Epidermal melanocyte (primary cell): Measurements from ENCODE around the gene TRPV3.

Experiments
- DNase-seq: peaks from one replicate; pipeline ENCODE4 v3.0.0; 2011; ENCODE audit warnings: low spot score; ENCODE audit not compliant: insufficient read length

Gene TRPV3

DNA sequence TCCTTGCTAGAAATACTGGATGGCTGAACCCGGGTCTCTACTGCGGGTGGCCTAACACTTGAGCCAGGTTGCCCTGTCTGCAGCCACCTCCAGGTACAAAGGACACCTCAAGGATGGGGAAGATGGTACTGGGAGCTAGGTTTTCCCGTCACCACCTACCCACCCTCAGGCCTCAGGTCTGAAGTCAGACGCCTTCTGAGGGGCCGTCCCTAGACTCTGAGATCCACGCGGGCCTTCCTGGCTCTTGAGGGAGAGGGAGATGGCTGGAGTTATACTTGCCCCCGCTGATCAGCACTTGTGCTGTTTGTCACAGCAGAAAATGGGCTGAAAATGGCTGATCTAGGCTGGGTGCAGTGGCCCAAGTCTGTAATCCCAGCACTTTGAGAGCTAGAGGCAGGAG, 10.6 kb downstream of the TRPV3 start:
- no peak for DNase-seq

DNA sequence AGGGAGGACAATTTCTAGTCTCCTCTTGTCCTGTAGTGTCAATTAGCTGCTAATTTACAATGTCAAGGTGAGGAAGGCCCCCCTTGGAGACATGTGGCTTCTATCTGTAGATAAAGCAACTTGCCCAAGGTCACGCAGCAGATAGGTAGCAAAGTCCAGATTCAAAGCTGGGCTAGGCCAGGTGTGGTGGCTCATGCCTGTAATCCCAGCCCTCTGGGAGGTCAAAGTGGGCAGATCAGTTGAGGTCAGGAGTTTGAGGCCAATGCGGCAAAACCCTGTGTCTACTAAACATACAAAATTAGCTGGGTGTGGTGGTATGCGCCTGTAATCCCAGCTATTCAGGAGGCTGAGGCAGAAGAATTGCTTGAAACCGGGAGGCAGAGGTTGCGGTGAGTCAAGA, 11.1 kb downstream of the TRPV3 start:
- DNase-seq = no peak

DNA sequence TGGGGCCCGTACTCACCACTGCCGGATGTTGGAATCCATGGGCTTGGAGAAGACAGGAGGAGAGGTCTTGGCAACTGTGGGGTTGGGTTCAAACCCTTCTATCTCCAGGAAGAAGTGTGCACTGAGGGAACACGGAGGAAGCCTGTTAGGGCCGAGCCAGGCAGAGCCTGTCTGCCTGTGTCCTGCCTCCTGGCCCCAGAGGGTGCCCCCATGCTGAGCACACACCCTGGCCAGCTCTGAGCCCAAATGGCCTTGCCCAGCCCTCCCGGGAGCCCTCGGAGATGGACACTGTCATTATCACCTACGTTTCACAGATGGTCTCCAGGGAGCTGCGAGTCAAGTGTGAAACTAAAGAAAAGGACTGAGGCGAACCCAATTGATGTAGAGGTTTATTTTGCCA, 12.5 kb downstream of the TRPV3 start:
- no peak for DNase-seq

DNA sequence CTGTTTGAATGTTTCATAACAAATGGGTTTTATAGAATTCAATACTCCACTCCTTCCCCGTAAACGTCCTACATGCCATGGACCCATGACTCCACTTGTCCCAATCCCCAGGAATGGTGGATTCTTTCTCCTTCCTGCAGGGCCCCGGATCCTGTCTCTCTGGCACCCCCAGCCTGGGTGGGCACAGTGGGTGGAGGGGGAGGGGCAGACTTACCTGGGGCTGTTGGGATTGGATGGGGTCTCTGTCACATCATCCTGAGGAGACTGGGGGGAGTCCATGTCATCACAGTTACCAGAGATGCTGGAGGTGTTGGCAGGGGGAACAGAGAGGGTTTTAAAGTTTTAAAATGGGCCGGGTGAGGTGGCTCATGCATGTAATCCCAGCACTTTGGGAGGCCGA, 13.2 kb downstream of the TRPV3 start:
- DNase-seq = no peak

DNA sequence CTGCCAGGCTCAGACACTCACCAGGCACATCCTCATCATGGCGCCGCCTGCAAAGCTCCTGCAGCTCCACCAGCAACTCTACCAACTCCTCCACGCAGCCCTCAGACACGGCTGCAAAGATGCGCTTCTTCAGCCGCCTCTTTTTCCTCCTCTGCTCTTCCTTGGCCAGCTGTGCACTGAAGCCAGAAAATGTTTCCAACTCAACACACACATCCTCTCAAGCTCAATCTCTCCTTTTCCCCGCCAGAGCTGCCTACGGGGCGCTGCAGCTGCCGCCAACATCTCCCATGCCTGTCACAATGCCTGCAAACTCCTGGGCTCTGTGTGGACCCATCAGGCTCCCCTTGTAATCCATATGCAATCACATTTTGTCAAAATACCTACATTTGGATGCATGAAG, 14.2 kb downstream of the TRPV3 start:
- DNase-seq = no peak

DNA sequence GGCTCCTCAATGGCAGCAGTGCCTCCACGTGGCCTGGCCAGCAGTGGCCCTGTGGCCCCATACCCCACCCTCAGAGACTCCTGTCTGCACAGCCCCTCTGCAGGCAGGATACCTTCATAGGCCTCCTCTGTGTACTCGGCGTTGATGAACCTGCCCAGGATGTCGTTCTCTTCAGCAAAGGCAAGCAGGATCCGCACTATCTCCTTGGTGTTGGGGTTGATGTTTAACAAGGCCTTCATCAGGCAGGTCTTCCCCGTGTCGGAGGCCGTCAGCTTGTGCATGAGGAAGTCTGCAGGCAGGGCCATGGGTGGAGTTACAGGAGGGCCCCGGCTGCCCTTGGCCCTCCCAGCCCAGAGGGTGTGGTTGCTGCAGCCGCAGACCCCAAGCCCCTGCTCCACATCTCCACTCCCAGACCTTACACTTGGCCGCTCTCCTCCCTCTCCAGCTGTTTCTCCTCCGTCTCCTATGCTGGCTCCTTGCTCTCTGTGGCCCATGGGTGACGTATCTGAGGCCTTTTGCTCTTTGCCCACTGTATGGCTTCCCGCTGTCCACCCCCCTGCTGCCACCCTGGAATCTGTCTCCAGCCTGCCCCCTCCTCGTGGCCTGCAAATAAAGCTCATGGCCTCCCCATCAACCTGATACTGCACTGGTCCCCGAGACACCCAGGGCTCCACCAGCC, 15.1 kb downstream of the TRPV3 start:
- no peak for DNase-seq

DNA sequence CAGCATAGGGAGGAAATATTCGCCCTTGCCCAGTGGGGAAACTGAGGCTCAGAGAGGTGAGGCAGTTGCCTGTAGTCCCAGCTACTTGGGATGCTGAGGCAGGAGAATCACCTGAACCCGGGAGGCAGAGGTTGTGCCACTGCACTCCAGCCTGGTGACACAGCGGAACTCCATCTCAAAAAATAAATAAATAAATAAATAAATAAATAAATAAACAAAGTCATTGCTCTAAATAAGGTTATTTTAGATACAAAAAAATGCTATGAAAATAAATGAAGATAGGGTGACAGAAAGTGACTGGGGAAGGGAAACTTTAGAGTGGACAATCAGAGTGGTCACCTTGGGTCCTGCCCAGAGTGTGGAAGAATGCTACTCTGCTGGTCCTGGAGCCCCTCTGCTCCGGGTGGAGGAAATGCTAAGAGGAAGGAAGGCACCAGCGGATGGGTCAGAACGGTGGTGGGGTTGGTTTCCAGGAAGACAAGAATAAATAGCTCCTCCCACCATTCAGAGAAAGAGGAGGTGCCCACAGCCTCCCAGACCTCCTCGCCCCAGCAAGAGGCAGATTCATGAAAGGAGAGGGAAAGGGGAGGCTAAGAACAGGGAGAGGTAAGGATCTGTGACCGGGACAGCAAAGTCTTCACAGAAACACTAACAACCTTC, 17.6 kb downstream of the TRPV3 start:
- DNase-seq = no peak

DNA sequence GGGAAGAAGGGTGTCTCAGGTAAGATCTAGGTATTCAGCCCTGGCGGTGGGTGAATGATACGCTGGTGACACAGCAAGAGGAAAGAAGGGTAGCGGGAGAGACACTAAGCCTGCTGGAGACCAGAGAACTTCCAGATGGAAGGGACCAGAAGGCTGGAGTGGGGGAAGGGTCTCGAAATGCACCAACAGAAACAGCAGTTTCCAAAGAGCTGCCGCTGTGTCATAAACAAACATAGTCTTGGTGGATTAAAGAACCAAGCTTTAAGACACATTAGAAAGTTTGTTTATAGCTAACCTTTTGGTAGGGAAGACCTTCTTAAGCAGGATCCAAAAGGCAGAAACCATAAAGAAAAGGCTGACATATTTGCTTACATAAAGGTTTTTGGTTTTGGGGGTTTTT, 20.9 kb downstream of the TRPV3 start:
- DNase-seq = no peak

DNA sequence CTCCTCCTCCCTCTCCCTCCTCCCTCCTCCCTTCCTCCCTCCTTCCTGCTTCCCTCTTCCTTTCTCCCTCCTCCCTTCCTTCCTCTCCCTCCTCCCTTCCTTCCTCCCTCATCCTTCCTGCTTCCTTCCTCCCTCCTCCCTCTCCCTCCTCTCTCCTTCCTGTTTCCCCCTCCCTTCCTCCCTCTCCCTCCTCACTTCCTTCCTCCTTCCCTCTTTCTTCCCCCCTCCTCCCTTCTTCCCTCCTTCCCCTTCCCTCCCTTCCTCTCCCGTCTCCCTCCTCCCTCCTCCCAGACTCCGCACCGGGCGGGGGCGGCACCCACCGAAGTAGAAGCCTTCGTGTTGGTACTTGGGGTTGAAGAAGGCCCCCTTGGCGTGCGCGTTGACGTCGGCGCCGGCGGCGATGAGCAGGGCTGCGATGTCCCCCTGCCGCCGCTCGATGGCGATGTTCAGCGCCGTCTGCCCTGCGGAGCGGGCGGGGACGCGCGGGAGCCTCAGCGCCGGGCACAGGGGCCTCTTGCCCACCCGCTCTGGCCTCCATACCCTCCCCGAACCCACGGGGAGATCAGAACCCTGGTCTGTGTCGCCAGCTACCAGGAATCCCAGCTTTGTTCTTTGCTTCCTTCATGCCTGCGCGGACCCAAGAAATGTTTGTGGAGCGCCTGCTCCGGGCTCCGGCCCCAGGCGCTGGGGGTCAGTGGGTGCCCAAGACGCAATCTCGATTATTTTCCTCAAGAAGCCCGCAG, 22.2 kb downstream of the TRPV3 start:
- DNase-seq = peak; percentile 61

DNA sequence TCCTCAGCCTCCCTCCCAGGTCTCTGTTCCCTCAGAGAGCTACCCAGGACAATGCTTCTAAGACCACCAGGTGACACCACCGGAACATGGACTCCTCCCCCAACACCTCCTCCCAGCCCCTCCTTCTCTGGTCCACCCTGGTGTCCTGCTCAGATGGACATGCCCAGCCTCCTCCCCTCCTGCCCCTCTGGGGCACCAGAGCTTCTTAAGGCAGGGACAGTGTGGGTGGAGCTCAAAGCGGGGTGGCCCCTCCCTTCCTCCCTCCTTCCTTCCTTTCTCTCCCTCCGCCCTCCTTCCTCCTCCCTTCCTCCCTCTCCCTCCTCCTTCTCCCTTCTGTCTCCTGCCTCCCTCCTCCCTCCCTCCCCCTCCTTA, 22.7 kb downstream of the TRPV3 start:
- no peak for DNase-seq

DNA sequence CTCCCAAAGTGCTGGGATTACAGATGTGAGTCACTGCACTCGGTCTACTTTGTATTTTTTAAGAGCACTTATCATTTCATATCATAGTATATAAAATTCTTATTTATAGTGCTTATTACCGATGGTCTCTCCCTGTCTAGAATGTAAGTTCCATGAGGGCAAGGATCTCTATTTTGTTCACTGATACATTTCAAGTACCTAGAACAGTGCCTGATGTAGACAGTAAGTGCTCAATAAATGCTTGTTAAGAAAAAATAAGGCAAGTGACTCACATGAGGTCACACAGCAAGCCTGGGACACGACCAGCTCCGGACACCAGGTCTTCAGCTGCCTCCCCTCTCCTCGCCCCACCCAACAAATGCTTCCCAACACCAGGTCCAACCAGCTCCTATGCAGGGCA, 23.9 kb downstream of the TRPV3 start:
- no peak for DNase-seq

DNA sequence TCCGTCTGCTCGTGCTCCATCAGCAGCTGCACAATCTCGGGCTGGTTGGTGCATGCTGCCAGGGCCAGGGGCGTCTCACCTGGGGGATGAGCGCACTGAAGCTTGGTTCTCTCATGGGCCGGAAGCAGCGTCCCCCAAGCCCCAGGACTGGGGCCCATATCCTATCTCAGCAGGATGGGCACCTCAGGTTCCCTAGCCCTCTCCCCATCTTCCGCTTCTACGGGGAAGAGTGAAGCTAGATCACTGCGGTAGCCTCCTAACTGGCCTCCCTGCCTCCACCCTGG, 24.8 kb downstream of the TRPV3 start:
- no peak for DNase-seq

DNA sequence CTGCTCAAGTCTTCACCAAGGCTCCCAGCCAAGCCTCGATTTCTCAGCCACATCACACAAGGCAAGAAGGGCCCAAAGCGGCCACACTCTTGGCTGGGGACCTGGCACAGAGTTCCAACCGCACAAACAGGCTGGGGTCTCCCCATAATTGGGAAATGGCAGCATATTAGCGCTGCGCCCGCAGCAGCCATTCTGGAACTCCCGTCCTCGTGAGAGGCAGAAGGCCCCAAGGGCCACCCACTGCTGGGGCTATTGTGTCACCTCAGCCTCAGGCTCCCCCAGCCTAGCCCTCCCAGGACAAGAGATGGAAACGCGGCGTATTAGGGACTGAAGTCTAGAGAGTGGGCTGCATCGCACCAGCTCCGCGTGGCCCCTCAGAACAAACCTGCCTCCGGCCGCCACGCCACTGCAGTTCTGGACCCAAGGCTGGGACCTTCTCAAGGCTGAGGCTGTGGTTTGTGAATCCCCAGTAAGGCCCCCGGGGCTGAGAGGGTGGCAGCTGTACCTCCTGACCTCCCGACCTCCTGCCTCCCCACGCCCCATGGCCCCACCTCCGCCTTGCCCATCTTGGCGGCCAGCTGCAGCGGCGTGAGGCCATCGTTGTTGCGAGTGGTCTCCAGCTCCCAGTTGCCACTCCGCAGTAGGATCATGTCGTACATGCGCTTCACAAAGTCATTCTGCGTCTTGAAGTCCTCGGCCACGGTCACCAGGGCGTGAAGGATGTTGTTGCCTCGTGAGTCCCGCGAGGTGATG, 25.3 kb downstream of the TRPV3 start:
- DNase-seq = no peak

DNA sequence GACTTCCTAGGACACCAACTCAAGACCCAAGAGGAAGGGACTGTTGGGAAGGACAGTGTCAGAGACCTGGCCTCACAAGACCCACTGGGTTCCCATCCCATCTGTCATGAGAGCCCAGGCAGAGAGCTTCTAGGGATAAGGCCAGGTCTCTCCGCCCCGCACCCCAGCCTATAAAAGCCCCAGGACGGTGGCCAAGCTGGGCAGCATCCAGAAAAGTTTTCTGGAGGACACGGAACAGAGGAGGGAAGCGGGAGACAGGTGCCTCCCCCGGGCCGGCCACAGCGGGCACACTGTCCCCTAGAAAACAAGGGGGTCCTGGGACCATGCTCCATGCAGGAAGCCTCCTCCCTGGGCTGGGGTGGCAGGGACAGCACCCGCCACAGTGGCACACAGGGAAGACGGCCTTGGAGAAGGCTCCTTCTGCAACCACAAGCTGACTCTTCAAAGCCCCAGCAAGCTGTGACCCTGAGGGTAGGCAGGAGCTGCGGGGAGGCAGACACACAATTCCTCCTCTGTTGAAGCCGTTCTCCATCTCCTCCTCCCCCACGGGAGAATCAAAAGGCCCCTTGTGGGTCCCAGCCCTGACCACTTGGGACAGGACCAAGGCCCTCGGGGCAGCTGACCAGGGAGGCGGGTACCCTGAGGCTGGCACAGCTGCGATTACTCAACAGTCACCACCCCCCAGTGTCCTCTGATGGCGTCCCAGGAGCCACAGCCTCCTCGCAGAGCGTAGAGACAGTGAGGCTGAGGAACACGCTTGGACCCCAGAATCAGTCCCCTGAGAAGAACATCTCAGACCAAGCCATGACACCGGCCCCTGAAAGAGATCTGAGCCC, 26.1 kb downstream of the TRPV3 start:
- DNase-seq = peak; percentile 93

DNA sequence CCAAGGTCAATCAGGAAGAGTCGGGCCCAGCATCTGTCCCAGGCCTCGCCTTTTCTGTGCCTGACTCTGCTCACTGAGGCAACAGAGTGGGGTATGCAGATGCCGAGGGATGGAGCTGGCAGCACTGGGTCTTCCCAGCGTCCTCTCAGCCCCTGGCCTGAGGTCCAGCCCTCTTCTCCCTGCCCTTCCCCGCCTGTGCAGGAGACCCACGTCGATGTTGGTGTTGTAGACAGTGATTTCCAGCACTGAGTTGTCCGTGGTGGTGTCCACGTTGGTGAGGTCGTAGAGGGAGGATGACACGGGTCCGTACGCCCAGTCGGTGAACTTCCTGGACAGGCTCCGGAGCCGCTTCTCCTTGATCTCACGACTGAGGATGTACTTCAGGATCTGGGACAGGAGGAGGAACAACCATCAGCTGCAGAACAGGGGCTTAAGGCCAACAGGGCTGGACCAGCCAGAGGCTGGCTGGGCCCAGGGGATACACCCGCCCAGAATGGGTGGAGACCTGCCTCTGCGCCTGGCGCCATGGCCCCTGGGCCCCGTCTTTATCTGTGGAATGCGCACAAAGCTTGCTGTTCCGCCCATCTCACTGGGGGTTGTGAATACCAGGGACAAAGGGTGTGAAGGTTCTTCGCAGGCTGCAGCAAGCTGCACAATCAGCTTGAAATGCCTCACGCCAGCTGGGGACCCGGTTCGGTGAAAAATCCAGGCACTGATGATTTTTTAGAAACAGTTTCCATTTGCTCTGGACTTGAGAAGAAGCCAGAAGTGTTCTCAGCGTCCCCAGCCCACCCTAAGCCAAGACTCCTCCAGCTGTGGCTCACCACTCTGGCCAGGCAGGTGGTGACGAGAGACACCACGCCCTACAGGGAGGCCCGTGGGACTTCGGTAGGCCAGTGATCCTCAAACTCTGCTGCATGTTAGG, 27.5 kb downstream of the TRPV3 start:
- no peak for DNase-seq

DNA sequence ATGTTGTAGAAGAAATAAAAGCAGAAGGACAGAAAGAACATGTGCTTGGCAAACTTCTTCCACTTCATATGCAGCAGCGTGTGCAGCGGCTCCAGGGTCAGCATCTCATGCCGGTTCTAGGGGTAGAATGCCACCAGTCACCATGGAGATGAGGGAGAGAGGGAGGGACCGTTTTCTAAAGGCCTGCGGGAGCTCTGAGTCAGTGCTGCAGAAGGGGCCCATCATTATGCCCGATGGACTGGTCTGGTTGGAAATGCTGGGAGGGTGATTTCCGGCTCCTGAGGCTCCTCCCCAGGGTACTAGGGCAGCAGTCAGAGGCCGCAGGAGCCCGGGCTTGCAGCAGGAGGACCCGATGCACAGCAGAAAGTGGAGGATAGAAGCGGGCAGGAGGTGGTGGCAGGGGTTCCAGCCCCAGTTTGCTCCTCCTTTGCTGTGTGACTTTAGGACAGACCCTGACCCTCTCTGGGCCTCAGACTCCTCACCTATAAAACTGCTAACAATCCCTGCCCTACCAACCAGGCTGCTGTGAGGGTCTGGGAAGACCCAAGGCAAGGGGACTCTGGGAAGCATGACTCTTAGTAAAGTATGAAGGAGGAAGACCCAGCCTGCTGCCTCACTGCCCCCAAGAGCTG, 28.6 kb downstream of the TRPV3 start:
- no peak for DNase-seq

DNA sequence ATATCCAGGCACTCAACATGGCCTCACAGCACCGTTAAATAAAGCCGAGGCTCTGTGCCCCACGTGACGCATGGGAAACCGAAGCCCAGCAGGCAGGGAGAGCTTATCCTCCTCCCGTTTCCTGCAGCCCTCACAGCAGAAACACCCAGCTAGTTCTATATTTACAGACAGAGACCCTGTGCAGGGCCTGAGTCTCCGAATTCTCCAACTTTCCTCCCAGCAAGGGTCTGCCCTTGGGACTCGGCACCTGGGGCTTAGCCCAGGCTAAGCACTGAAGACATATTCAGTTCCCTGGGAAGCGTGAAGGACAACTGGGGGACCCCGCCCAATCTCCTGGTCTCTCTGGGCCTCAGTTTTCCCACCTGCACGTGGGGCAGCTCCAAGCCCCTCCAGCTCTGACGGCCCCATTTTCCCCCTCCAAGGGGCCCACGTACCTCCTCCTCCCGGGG, 29.2 kb downstream of the TRPV3 start:
- DNase-seq = no peak

DNA sequence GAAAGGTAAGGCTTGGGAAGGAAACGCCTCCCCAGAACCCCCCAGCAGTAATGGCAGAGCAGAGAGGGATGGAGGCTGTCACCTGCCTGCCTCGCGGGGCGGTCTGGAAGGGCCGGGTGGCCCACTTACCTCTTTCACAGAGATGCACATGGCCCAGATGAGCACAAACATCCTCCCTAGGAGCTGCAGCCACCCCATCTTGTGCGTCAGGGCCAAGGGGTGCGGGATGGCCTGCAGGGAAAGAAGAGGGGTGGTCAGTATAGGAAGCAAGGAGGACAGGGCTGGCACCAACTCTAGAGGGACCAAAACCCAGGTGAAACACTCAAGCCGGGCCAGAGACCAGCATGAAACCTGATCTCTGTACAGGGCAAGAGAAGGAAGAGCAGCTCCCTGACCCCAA, 29.7 kb downstream of the TRPV3 start:
- DNase-seq = no peak

DNA sequence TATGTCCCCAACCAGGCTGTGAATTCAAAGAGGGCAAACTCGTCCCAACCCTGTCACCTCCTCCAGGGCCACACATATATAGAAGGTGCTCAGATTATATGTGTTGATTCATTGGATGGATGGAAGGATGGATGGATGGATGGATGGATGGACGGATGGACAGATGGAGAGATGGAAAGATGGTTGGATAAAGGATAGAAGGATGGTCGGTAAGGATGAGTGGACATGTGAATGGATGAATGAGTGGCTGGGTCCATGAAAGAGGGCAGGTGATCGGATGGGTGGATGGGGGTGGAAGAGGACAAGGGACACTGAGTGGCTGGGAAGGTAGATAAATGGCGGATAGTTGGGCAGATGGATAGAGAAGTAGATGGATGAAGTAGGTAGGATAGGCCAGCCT, 30.1 kb downstream of the TRPV3 start:
- DNase-seq = no peak

DNA sequence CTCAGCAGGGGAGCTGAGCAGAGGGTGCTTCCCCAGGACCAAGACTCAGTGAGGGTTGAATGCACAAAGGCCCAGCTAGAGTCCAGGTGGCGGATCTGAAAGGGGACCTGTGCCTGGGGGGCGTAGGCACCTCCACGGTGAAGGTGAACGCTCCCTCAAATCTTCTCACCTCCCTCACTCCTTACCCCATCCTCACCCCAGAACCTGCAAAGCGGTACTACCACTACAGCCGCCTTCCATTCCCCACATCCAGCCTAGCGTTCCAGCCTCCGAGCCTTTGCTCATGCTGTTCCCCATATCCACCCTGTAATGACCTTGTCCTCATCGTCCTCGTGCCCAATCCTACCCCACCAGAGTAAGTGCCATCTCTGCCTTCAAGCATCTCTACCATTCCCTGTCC, 30.6 kb downstream of the TRPV3 start:
- no peak for DNase-seq
